ENCODE measurements around the gene SCARF1.

Gene SCARF1

GRCh38 chr17:1629504-1630310, 15.8 kb downstream of the SCARF1 start (continued):
- TF ChIP-seq, protein P1, sequence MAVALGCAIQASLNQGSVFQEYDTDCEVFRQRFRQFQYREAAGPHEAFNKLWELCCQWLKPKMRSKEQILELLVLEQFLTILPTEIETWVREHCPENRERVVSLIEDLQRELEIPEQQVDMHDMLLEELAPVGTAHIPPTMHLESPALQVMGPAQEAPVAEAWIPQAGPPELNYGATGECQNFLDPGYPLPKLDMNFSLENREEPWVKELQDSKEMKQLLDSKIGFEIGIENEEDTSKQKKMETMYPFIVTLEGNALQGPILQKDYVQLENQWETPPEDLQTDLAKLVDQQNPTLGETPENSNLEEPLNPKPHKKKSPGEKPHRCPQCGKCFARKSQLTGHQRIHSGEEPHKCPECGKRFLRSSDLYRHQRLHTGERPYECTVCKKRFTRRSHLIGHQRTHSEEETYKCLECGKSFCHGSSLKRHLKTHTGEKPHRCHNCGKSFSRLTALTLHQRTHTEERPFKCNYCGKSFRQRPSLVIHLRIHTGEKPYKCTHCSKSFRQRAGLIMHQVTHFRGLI (tag by site-specific recombination; IDR thresholded peaks at IDR 0.05), result no peak
- TF ChIP-seq, protein P2, sequence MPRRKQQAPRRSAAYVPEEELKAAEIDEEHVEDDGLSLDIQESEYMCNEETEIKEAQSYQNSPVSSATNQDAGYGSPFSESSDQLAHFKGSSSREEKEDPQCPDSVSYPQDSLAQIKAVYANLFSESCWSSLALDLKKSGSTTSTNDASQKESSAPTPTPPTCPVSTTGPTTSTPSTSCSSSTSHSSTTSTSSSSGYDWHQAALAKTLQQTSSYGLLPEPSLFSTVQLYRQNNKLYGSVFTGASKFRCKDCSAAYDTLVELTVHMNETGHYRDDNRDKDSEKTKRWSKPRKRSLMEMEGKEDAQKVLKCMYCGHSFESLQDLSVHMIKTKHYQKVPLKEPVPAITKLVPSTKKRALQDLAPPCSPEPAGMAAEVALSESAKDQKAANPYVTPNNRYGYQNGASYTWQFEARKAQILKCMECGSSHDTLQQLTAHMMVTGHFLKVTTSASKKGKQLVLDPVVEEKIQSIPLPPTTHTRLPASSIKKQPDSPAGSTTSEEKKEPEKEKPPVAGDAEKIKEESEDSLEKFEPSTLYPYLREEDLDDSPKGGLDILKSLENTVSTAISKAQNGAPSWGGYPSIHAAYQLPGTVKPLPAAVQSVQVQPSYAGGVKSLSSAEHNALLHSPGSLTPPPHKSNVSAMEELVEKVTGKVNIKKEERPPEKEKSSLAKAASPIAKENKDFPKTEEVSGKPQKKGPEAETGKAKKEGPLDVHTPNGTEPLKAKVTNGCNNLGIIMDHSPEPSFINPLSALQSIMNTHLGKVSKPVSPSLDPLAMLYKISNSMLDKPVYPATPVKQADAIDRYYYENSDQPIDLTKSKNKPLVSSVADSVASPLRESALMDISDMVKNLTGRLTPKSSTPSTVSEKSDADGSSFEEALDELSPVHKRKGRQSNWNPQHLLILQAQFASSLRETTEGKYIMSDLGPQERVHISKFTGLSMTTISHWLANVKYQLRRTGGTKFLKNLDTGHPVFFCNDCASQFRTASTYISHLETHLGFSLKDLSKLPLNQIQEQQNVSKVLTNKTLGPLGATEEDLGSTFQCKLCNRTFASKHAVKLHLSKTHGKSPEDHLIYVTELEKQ (tag by site-specific recombination; IDR thresholded peaks at IDR 0.05; ENCODE audit: borderline replicate concordance), result no peak
- TF ChIP-seq ZNF48 (tag by site-specific recombination; IDR thresholded peaks at IDR 0.05) (no peak), ZNF366 (tag by site-specific recombination; conservative IDR thresholded peaks at IDR 0.05) (no peak), ZNF121 (tag by site-specific recombination; IDR thresholded peaks at IDR 0.05) (peak; percentile 40; the same call in 1 of the 2 replicates), ZNF624 (tag by site-specific recombination; IDR thresholded peaks at IDR 0.05) (no peak), KLF9 (tag by site-specific recombination; IDR thresholded peaks at IDR 0.05; ENCODE audit: low read depth) (peak; percentile 51; the same call in 1 of the 2 replicates), INSM2 (tag by site-specific recombination; IDR thresholded peaks at IDR 0.05) (no peak), BCL11A (tag by site-specific recombination; IDR thresholded peaks at IDR 0.05; ENCODE audit: low read depth) (0 out of 2 replicates have a peak, but pooled peaks have one; percentile 12), ZBTB48 (tag by site-specific recombination; IDR thresholded peaks at IDR 0.05) (0 out of 2 replicates have a peak, but pooled peaks have one; percentile 25), EGR2 (tag by site-specific recombination; IDR thresholded peaks at IDR 0.05; ENCODE audit: low read depth) (peak; percentile 36), SCRT1 (tag by site-specific recombination; IDR thresholded peaks at IDR 0.05; ENCODE audit: borderline replicate concordance) (no peak), GLI4 (tag by site-specific recombination; IDR thresholded peaks at IDR 0.05) (no peak), GLIS1 (tag by site-specific recombination; IDR thresholded peaks at IDR 0.05) (peak; percentile 98), ZEB2 (tag by site-specific recombination; IDR thresholded peaks at IDR 0.05) (peak; percentile 23; the same call in 1 of the 2 replicates), ZNF423 (tag by site-specific recombination; IDR thresholded peaks at IDR 0.05) (peak; percentile 61), REPIN1 (tag by site-specific recombination; IDR thresholded peaks at IDR 0.05; ENCODE audit: low read depth) (no peak)
- TF ChIP-seq, protein P3, sequence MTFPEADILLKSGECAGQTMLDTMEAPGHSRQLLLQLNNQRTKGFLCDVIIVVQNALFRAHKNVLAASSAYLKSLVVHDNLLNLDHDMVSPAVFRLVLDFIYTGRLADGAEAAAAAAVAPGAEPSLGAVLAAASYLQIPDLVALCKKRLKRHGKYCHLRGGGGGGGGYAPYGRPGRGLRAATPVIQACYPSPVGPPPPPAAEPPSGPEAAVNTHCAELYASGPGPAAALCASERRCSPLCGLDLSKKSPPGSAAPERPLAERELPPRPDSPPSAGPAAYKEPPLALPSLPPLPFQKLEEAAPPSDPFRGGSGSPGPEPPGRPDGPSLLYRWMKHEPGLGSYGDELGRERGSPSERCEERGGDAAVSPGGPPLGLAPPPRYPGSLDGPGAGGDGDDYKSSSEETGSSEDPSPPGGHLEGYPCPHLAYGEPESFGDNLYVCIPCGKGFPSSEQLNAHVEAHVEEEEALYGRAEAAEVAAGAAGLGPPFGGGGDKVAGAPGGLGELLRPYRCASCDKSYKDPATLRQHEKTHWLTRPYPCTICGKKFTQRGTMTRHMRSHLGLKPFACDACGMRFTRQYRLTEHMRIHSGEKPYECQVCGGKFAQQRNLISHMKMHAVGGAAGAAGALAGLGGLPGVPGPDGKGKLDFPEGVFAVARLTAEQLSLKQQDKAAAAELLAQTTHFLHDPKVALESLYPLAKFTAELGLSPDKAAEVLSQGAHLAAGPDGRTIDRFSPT (tag by site-specific recombination; IDR thresholded peaks at IDR 0.05), result peak; percentile 44; the same call in 1 of the 2 replicates
